ENCODE results near the gene GSTT2. TPM values are rescaled to one million over a fixed set of nuclear protein-coding genes. Genes with fewer than 3 reads are reported as not detected.

The GSTT2 gene
- 0.22 and 1.4 TPM in 2 replicates for total RNA-seq

GRCh38 chr22:23979557-23980240 lies at the start of gene GSTT2:
Gene GSTT2 (plus strand): TSS chr22:23980134.

GRCh38 chr22:23961084-23961771 lies 18.7 kb upstream of the GSTT2 start, which contains the start of gene GSTT2B:
Gene GSTT2B (minus strand): TSS chr22:23961195. CDS start chr22:23961131, 64 bp downstream.

GRCh38 chr22:23966568-23966967 lies 13.4 kb upstream of the GSTT2 start, which contains the start of gene DDTL:
Gene DDTL (plus strand): TSS chr22:23966888. CDS start chr22:23966915, 27 bp downstream.

GRCh38 chr22:23974345-23974744 lies 5.6 kb upstream of the GSTT2 start, which contains the start of gene DDT:
Gene DDT (minus strand): TSS chr22:23974441. CDS start chr22:23974414, 27 bp downstream.

GRCh38 chr22:24005201-24005600 lies 25.3 kb downstream of the GSTT2 start, which contains the start of gene GSTT4:
Gene GSTT4 (minus strand): TSS chr22:24005453. CDS start chr22:24005356, 97 bp downstream.

Other genes starting within 250 kb of the GSTT2 start
- gene ZNF70, start 229.0 kb upstream of the GSTT2 start, total RNA-seq = 7.4 and 12.3 TPM in 2 replicates
- gene VPREB3, start 225.7 kb upstream of the GSTT2 start, total RNA-seq = not detected in 2 replicates
- 0.44 and 0.86 TPM in 2 replicates for gene C22orf15, start 217.1 kb upstream of the GSTT2 start, total RNA-seq
- 2.2 and 3.1 TPM in 2 replicates for gene CHCHD10, start 212.2 kb upstream of the GSTT2 start, total RNA-seq
- gene MMP11, start 207.3 kb upstream of the GSTT2 start, total RNA-seq = 32.8 and 35.7 TPM in 2 replicates
- gene SMARCB1, start 193.2 kb upstream of the GSTT2 start, total RNA-seq = 94.8 and 101 TPM in 2 replicates
- gene DERL3, start 141.1 kb upstream of the GSTT2 start, total RNA-seq = 0.43 and 9.0 TPM in 2 replicates
- 11.4 and 15.9 TPM in 2 replicates for gene SLC2A11, start 122.3 kb upstream of the GSTT2 start, total RNA-seq
- 102 and 150 TPM in 2 replicates for gene MIF, start 85.8 kb upstream of the GSTT2 start, total RNA-seq
- 9.3 and 12.3 TPM in 2 replicates for gene GSTT2B, start 18.9 kb upstream of the GSTT2 start, total RNA-seq
- 1.0 and 1.1 TPM in 2 replicates for gene DDTL, start 13.2 kb upstream of the GSTT2 start, total RNA-seq
- gene DDT, start 5.7 kb upstream of the GSTT2 start, total RNA-seq = 46.6 and 69.7 TPM in 2 replicates
- gene GSTT4, start 25.3 kb downstream of the GSTT2 start, total RNA-seq = not detected in 2 replicates
- gene CABIN1, start 31.2 kb downstream of the GSTT2 start, total RNA-seq = 31.3 and 54.1 TPM in 2 replicates
- gene SUSD2, start 201.4 kb downstream of the GSTT2 start, total RNA-seq = 0.44 and 17.2 TPM in 2 replicates